ENCODE results near the gene CORIN.

DNA sequence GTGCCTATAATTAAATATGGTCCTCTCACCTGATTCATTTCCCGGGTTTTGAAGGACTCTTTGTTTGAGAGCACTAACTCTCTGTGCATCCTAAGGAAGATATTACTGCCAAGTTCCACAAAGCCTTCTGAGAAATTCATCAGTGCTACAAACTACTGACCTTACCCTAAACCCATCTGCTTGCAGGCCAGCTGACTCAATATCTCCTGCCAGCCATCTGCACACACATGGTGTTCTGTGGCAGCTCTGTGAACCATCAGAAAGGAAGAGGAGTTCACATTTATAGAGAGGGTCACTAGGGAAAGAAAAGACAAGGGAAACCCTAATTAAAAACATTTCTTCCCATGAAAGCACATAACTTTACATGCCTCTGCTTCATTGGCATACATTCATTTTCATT lies 196.1 kb downstream of the CORIN start:
- TF ChIP-seq, protein P1, sequence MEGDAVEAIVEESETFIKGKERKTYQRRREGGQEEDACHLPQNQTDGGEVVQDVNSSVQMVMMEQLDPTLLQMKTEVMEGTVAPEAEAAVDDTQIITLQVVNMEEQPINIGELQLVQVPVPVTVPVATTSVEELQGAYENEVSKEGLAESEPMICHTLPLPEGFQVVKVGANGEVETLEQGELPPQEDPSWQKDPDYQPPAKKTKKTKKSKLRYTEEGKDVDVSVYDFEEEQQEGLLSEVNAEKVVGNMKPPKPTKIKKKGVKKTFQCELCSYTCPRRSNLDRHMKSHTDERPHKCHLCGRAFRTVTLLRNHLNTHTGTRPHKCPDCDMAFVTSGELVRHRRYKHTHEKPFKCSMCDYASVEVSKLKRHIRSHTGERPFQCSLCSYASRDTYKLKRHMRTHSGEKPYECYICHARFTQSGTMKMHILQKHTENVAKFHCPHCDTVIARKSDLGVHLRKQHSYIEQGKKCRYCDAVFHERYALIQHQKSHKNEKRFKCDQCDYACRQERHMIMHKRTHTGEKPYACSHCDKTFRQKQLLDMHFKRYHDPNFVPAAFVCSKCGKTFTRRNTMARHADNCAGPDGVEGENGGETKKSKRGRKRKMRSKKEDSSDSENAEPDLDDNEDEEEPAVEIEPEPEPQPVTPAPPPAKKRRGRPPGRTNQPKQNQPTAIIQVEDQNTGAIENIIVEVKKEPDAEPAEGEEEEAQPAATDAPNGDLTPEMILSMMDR (IDR thresholded peaks at IDR 0.05) = no peak
- no peak for TF ChIP-seq POLR2A (IDR thresholded peaks at IDR 0.05)
